Neural crest cell (in vitro differentiated cells): Measurements from ENCODE around the gene ABCA6. TPM values are rescaled to one million over a fixed set of nuclear protein-coding genes. Genes with fewer than 3 reads are reported as not detected.
A peak's percentile ranks its signal among the peaks of the same experiment; 100 is the strongest.

Source experiments
- DNase-seq: peaks from one replicate; pipeline ENCODE4 v3.0.0; 2021; ENCODE audit warnings: low read depth, mixed read lengths, low spot score
- H3K27ac Mint-ChIP-seq: one replicate; pipeline ENCODE4 v1.8.0; 2021; ENCODE audit warnings: mild to moderate bottlenecking, mixed read lengths; ENCODE audit not compliant: unreplicated experiment
- H3K27me3 Mint-ChIP-seq: 2 replicates; pipeline ENCODE4 v1.8.0; 2021; ENCODE audit warnings: low read depth, mild to moderate bottlenecking, mixed read lengths
- H3K36me3 Mint-ChIP-seq: 2 replicates; pipeline ENCODE4 v1.8.0; 2021; ENCODE audit warnings: low read depth, mild to moderate bottlenecking, mixed read lengths
- H3K4me1 Mint-ChIP-seq: 2 replicates; pipeline ENCODE4 v1.8.0; 2021; ENCODE audit warnings: mixed read lengths
- H3K4me3 Mint-ChIP-seq: one replicate; pipeline ENCODE4 v1.8.0; 2021; ENCODE audit warnings: mild to moderate bottlenecking, mixed read lengths
- H3K9me3 Mint-ChIP-seq: 2 replicates; pipeline ENCODE4 v1.8.0; 2021; ENCODE audit warnings: mixed read lengths
- total RNA-seq: library from RNA; stranded (reverse); gene quantifications from 2 replicates; pipeline ENCODE4 v1.2.1, GENCODE V29; 2021
- TF ChIP-seq, protein P1 (sequence below): fragments of 200-600 bp; sonication (generic); conservative IDR thresholded peaks from 2 replicates; pipeline ENCODE4 v1.5.0; 2021; ENCODE audit warnings: antibody characterized with exemption, mild to moderate bottlenecking

Gene ABCA6
- total RNA-seq, 1 donor from 2014 or later = 0.16 TPM

DNA sequence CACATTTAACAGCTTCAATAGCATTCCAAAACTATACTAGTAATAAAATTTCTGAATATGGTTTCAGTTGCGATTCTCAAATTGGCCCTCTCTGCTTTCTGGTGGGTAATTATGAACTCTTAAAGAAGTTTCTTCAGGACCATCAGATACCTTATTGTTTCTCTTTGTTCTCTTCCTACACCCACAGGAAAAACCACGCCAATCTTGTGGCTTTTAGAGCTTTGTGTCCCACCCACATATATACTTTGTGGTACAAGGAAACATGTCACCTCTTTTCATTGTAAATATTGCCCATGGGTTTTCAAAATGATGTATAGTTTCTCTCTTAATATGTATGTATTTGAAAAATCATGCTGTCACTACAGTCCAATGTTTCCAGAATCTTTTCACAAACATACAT is 93.1 kb downstream of the ABCA6 start:
- Mint-ChIP-seq H3K4me1 (peaks cover 24% of the 10 kb centered on the region), H3K36me3 (peaks cover 3% of the 10 kb centered on the region), H3K27ac (no peak overlapping the region), H3K27me3 (no peaks in the 10 kb centered on the region), H3K4me3 (no peak overlapping the region), H3K9me3 (peaks cover 16% of the 10 kb centered on the region)
- DNase-seq = no peak
- TF ChIP-seq, protein P1, sequence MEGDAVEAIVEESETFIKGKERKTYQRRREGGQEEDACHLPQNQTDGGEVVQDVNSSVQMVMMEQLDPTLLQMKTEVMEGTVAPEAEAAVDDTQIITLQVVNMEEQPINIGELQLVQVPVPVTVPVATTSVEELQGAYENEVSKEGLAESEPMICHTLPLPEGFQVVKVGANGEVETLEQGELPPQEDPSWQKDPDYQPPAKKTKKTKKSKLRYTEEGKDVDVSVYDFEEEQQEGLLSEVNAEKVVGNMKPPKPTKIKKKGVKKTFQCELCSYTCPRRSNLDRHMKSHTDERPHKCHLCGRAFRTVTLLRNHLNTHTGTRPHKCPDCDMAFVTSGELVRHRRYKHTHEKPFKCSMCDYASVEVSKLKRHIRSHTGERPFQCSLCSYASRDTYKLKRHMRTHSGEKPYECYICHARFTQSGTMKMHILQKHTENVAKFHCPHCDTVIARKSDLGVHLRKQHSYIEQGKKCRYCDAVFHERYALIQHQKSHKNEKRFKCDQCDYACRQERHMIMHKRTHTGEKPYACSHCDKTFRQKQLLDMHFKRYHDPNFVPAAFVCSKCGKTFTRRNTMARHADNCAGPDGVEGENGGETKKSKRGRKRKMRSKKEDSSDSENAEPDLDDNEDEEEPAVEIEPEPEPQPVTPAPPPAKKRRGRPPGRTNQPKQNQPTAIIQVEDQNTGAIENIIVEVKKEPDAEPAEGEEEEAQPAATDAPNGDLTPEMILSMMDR = no peak

DNA sequence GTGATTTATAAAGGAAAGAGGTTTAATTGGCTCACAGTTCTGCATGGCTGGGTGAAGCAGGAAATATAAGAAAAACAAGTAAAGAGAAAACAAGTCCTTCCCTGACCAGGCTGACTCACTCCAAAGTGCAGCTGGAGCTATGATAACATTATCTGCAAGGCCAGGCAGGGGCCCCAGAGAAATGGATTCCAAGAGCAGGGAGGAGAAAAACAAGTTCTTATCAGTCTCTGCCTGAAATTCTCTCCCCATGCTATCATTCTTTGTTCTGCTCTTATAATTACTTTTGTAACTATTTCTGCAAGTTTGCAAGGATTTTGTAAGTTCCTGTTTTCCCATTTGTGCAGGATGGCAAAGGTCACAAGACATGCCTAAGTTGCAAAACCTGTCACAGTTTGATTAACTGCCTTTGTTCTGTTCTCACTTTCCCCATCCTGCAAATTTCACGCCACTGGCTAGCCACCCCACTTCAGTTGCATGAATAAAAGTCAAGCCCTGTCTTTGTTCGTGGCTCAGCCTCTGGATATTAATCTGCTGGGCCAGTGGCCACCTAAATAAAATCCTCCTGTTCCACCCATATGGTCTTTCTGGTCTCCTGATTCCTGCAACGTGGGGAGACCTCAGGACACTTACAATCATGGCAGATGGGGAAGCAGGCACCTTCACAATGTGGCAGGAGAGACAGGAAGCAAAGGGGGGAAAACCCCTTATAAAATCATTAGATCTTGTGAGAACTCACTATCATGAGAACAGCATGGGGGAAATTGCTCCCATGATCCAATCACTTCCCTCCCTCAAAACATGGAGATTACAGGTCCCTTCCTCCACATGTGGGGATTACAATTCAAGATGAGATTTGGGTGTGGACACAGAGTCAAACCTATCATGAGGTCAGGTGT is 94.1 kb downstream of the ABCA6 start:
- Mint-ChIP-seq H3K4me3 (no peak overlapping the region), H3K36me3 (peaks cover 3% of the 10 kb centered on the region), H3K4me1 (peaks cover 20% of the 10 kb centered on the region), H3K9me3 (peaks cover 10% of the 10 kb centered on the region), H3K27ac (peak overlapping the region; percentile 92), H3K27me3 (no peaks in the 10 kb centered on the region)
- DNase-seq = no peak
- TF ChIP-seq, protein P1 = no peak

- Mint-ChIP-seq H3K27me3 (no peaks in the 10 kb centered on the region), H3K27ac (no peak overlapping the region), H3K4me3 (no peak overlapping the region), H3K4me1 (peaks cover 18% of the 10 kb centered on the region), H3K9me3 (peaks cover 6% of the 10 kb centered on the region), H3K36me3 (no peaks in the 10 kb centered on the region)
- DNase-seq = no peak
- TF ChIP-seq, protein P1 = no peak
Observed at GRCh38 chr17:69046121-69046807, 95.4 kb downstream of the ABCA6 start.

GRCh38 chr17:69045646-69046045 is 96.0 kb downstream of the ABCA6 start:
- no peaks in the 10 kb centered on the region for H3K36me3 Mint-ChIP-seq
- H3K27me3 Mint-ChIP-seq = no peaks in the 10 kb centered on the region
- TF ChIP-seq, protein P1 = no peak
- H3K9me3 Mint-ChIP-seq = peaks cover 5% of the 10 kb centered on the region
- no peak overlapping the region for H3K4me3 Mint-ChIP-seq
- DNase-seq = no peak
- H3K27ac Mint-ChIP-seq = no peak overlapping the region
- H3K4me1 Mint-ChIP-seq = peaks cover 14% of the 10 kb centered on the region

- DNase-seq = no peak
- Mint-ChIP-seq H3K4me3 (no peak overlapping the region), H3K27ac (no peak overlapping the region), H3K9me3 (peaks cover 5% of the 10 kb centered on the region), H3K36me3 (no peaks in the 10 kb centered on the region), H3K27me3 (no peaks in the 10 kb centered on the region), H3K4me1 (peaks cover 14% of the 10 kb centered on the region)
- TF ChIP-seq, protein P1 = no peak
Observed at GRCh38 chr17:69044371-69044770, 97.3 kb downstream of the ABCA6 start.
